ENCODE data around the gene VAMP2. TPM values are rescaled to one million over a fixed set of nuclear protein-coding genes. Genes with fewer than 3 reads are reported as not detected.

VAMP2 gene
- total and polyA plus RNA-seq, 9 of the 15 experiments (the other 6 are each of a cell fraction or from before 2014, with no cell fraction given): 2.3 to 31.8 (median 6.0) TPM

GRCh38 chr17:8192070-8192815, 29.5 kb upstream of the VAMP2 start (continued):
- TF ChIP-seq E2F4 (CRISPR knock-in tag; IDR thresholded peaks at IDR 0.05; ENCODE audit: low read depth): no peak
- TF ChIP-seq BHLHE40 (IDR thresholded peaks at IDR 0.05; ENCODE audit: low read length): peak; percentile 85
- TF ChIP-seq VEZF1 (CRISPR knock-in tag; IDR thresholded peaks at IDR 0.05): peak; percentile 62; the same call in 1 of the 2 replicates
- TF ChIP-seq ATF4 (CRISPR knock-in tag; IDR thresholded peaks at IDR 0.05): no peak
- TF ChIP-seq PBX2 (CRISPR knock-in tag; IDR thresholded peaks at IDR 0.05; ENCODE audit: low read depth): no peak
- no peak for TF ChIP-seq PBX2 (tag; conservative IDR thresholded peaks at IDR 0.05; ENCODE audit: low read depth)
- TF ChIP-seq, protein P1, sequence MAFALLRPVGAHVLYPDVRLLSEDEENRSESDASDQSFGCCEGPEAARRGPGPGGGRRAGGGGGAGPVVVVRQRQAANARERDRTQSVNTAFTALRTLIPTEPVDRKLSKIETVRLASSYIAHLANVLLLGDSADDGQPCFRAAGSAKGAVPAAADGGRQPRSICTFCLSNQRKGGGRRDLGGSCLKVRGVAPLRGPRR (CRISPR knock-in tag; IDR thresholded peaks at IDR 0.05): no peak
- peak; percentile 54 for TF ChIP-seq KDM5B (IDR thresholded peaks at IDR 0.05; ENCODE audit: insufficient replicate concordance, low read depth, low read length)
- peak; percentile 68 for TF ChIP-seq SUPT5H (IDR thresholded peaks at IDR 0.05)
- no peak for TF ChIP-seq BDP1 (IDR thresholded peaks at IDR 0.05; ENCODE audit: insufficient read depth, insufficient read length)
- TF ChIP-seq SP1 (CRISPR knock-in tag; IDR thresholded peaks at IDR 0.05): peak; percentile 54
- no peak for TF ChIP-seq MED1 (CRISPR knock-in tag; IDR thresholded peaks at IDR 0.05; ENCODE audit: borderline replicate concordance)
- no peak for TF ChIP-seq MTA1 (IDR thresholded peaks at IDR 0.05; ENCODE audit: borderline replicate concordance)
- TF ChIP-seq NCOR1 (IDR thresholded peaks at IDR 0.05): no peak
- TF ChIP-seq CHD4 (IDR thresholded peaks at IDR 0.05; ENCODE audit: insufficient read depth, insufficient replicate concordance, low read depth, low read length, poor library complexity, severe bottlenecking): no peak
- TF ChIP-seq ZNF584 (CRISPR knock-in tag; IDR thresholded peaks at IDR 0.05; ENCODE audit: low read depth): no peak
- TF ChIP-seq, protein P2, sequence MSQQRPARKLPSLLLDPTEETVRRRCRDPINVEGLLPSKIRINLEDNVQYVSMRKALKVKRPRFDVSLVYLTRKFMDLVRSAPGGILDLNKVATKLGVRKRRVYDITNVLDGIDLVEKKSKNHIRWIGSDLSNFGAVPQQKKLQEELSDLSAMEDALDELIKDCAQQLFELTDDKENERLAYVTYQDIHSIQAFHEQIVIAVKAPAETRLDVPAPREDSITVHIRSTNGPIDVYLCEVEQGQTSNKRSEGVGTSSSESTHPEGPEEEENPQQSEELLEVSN (IDR thresholded peaks at IDR 0.05; ENCODE audit: borderline replicate concordance in 1 of 2, extremely low read depth in 1 of 2, insufficient read depth in 1 of 2, insufficient read length in 1 of 2, low read depth in 1 of 2, low read length in 1 of 2, poor library complexity in 1 of 2, severe bottlenecking in 1 of 2): peak in 1 of 2 experiments; percentile 19
- no peak for TF ChIP-seq POLR3G (IDR thresholded peaks at IDR 0.05; ENCODE audit: extremely low read depth, insufficient read length, insufficient replicate concordance)
- 0 out of 2 replicates have a peak, but pooled peaks have one; percentile 6 for TF ChIP-seq ZNF583 (CRISPR knock-in tag; IDR thresholded peaks at IDR 0.05)
